OCI-LY7 (cell line): ENCODE measurements around the gene TDRD15.

Experiments
- EZH2phosphoT487 ChIP-seq: fragments of 200-600 bp; sonication (generic); IDR thresholded peaks from 2 replicates; pipeline ENCODE4 v1.6.1; 2018; ENCODE audit warnings: low read depth, borderline replicate concordance, mild to moderate bottlenecking, mixed run types, antibody characterized with exemption, low read length, moderate library complexity, mixed read lengths
- TF ChIP-seq, protein P1 (sequence below): fragments of 200-600 bp; sonication (generic); conservative IDR thresholded peaks from 2 replicates; pipeline ENCODE4 v1.5.1; 2014; ENCODE audit warnings: mild to moderate bottlenecking, antibody characterized with exemption, low read length, moderate library complexity, mixed read lengths

DNA sequence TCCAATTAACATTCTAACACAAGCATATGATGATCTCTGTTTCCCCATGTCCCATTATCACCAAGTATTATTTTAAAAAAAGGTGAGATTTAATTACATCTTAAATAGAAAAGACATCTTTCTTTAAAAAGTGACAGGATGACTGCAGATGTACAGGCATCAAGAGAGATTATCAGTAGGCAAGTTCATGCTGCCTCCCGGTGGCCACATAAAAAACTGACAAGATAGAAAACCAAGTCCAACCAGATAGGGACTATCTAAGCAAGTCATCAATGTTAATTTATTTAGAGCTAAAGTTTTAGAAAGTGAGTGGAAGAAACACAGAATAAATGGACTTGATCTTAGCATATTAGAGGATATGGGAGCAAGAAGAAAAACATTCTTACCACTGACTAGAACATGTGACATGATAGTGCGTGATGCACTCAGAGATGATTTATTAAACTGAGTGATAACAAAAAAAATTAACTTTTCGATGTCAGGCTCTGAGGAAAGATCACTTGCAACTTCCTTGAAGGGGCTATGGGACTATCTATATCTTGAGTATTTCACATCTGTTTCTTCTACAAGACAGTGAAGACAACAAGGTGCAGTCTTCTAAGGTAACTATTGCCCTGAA, 5.4 kb upstream of the TDRD15 start:
- TF ChIP-seq, protein P1, sequence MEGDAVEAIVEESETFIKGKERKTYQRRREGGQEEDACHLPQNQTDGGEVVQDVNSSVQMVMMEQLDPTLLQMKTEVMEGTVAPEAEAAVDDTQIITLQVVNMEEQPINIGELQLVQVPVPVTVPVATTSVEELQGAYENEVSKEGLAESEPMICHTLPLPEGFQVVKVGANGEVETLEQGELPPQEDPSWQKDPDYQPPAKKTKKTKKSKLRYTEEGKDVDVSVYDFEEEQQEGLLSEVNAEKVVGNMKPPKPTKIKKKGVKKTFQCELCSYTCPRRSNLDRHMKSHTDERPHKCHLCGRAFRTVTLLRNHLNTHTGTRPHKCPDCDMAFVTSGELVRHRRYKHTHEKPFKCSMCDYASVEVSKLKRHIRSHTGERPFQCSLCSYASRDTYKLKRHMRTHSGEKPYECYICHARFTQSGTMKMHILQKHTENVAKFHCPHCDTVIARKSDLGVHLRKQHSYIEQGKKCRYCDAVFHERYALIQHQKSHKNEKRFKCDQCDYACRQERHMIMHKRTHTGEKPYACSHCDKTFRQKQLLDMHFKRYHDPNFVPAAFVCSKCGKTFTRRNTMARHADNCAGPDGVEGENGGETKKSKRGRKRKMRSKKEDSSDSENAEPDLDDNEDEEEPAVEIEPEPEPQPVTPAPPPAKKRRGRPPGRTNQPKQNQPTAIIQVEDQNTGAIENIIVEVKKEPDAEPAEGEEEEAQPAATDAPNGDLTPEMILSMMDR = peak; percentile 85
- no peak for TF ChIP-seq EZH2phosphoT487
